PC-3 (cell line): ENCODE data around the gene MICALL1. TPM values are rescaled to one million over a fixed set of nuclear protein-coding genes. Genes with fewer than 3 reads are reported as not detected.

Source experiments
- ATAC-seq: fragments of 200-7000 bp; cut with Tn5 transposase; 2 replicates; pipeline ENCODE4 v1.9.1; 2020; ENCODE audit warnings: mild to moderate bottlenecking, moderate library complexity
- BruUV-seq: library from RNA; stranded (reverse); fragments of 400-500 nt; replicated peaks from 2 replicates; lab custom pipeline; 2021; lab: Mats Ljungman, UMichigan
- CTCF ChIA-PET: fragments of 300-600 bp; sonication (Branson Sonifier 250); formaldehyde crosslinking; loops from one replicate; lab custom pipeline; 2022; ENCODE audit warnings: antibody characterized with exemption; lab: Charles Lee
- POLR2A ChIA-PET: fragments of 300-600 bp; sonication (Branson Sonifier 250); formaldehyde crosslinking; loops from one replicate; lab custom pipeline; 2022; ENCODE audit warnings: antibody characterized with exemption; ENCODE audit not compliant: unreplicated experiment; lab: Charles Lee
- DNase-seq: peaks from one replicate; pipeline ENCODE4 v3.0.0-alpha.2; 2015
- H2AFZ ChIP-seq: fragments of 300-600 bp; sonication (generic); 2 replicates; pipeline ENCODE4 v1.6.0; 2016; ENCODE audit warnings: antibody characterized with exemption, low read length
- H3F3A ChIP-seq: fragments of 300-600 bp; sonication (generic); one replicate; pipeline ENCODE4 v1.6.0; 2017; ENCODE audit warnings: antibody characterized with exemption, low read length, control low read depth, mild to moderate bottlenecking; ENCODE audit not compliant: unreplicated experiment
- H3K27ac ChIP-seq: fragments of 300-600 bp; sonication (generic); 2 replicates; pipeline ENCODE4 v1.5.1; 2016; ENCODE audit warnings: mild to moderate bottlenecking, low read length
- H3K27me3 ChIP-seq: fragments of 300-600 bp; sonication (generic); 2 replicates; pipeline ENCODE4 v1.6.1; 2016; ENCODE audit warnings: low read length, mixed read lengths
- H3K36me3 ChIP-seq: fragments of 300-600 bp; sonication (generic); 2 replicates; pipeline ENCODE4 v1.6.1; 2016; ENCODE audit warnings: low read depth, mixed run types, low read length, mixed read lengths
- H3K4me1 ChIP-seq: fragments of 300-600 bp; sonication (generic); 2 replicates; pipeline ENCODE4 v1.5.1; 2016; ENCODE audit warnings: low read length; ENCODE audit not compliant: insufficient read depth
- H3K4me2 ChIP-seq: fragments of 300-600 bp; sonication (generic); 2 replicates; pipeline ENCODE4 v1.6.0; 2016; ENCODE audit warnings: low read length
- H3K4me3 ChIP-seq: fragments of 300-600 bp; sonication (generic); 2 replicates; pipeline ENCODE4 v1.5.1; 2016; ENCODE audit warnings: mild to moderate bottlenecking, low read length, mixed read lengths
- H3K79me2 ChIP-seq: fragments of 300-600 bp; sonication (generic); 2 replicates; pipeline ENCODE4 v1.6.1; 2017; ENCODE audit warnings: low read length, mixed read lengths
- H3K9ac ChIP-seq: fragments of 300-600 bp; sonication (generic); 2 replicates; pipeline ENCODE4 v1.6.0; 2016; ENCODE audit warnings: mild to moderate bottlenecking, low read length
- H3K9me2 ChIP-seq: fragments of 300-600 bp; sonication (generic); replicated peaks from 2 replicates; pipeline ENCODE4 v1.6.1; 2016; ENCODE audit warnings: mixed run types, low read length, mixed read lengths
- H3K9me3 ChIP-seq: fragments of 300-600 bp; sonication (generic); 2 replicates; pipeline ENCODE4 v1.6.1; 2016; ENCODE audit warnings: low read length, mixed read lengths
- H4K20me1 ChIP-seq: fragments of 300-600 bp; sonication (generic); 2 replicates; pipeline ENCODE4 v1.6.1; 2016; ENCODE audit warnings: low read length, mixed read lengths
- EZH2 ChIP-seq: fragments of 300-600 bp; sonication (generic); IDR thresholded peaks from one replicate; pipeline ENCODE4 v1.6.1; 2017; ENCODE audit warnings: antibody characterized with exemption, mild to moderate bottlenecking, low read length; ENCODE audit not compliant: unreplicated experiment
- EZH2phosphoT487 ChIP-seq: fragments of 300-600 bp; sonication (generic); IDR thresholded peaks from 2 replicates; pipeline ENCODE4 v1.6.1; 2018; ENCODE audit warnings: mild to moderate bottlenecking, antibody characterized with exemption, low read length, borderline replicate concordance
- intact Hi-C: fragments of 100-400 bp; cut with micrococcal nuclease; formaldehyde crosslinking; loops from 2 replicates; pipeline ENCODE4 v1.9.0; 2023
- microRNA-seq: library from miRNA; unstranded; fragments of <30 nt; microRNA quantifications from one replicate; pipeline ENCODE4 v1.1.0, GENCODE V29; 2020; ENCODE audit not compliant: unreplicated experiment
- total RNA-seq: library from RNA; depleted of rRNA; stranded (reverse); fragments of >200 nt; gene quantifications from 2 replicates; pipeline ENCODE4 v1.2.3, GENCODE V29; 2014; rRNA removed
- TF ChIP-seq, protein P1 (sequence below): fragments of 300-600 bp; sonication (generic); conservative IDR thresholded peaks from 2 replicates; pipeline ENCODE4 v1.5.1; 2017; ENCODE audit warnings: antibody characterized with exemption, low read depth, mild to moderate bottlenecking, low read length

The MICALL1 gene
- total RNA-seq, 1 experiment from 2014 or later: 20.1 TPM

DNA sequence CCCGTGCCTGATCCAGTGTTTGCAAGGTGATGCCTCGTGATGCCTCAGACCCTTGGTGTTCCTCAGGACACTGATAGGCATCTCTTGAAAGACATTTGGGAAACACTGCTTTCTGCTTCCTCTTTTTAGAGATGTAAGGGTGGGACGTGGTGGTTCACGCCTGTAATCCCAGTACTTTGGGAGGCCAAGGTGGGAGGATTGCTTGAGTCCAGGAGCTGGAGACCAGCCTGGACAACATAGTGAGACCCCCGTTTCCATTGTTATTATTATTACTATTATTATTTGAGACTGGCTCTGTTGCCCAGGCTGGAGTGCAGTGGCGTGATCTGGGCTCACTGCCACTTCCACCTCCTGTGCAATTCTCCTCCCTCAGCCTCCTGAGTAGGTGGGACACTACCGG is 84.8 kb downstream of the MICALL1 start:
- no TSS peak for BruUV-seq
- TF ChIP-seq EZH2phosphoT487: no peak
- TF ChIP-seq, protein P1, sequence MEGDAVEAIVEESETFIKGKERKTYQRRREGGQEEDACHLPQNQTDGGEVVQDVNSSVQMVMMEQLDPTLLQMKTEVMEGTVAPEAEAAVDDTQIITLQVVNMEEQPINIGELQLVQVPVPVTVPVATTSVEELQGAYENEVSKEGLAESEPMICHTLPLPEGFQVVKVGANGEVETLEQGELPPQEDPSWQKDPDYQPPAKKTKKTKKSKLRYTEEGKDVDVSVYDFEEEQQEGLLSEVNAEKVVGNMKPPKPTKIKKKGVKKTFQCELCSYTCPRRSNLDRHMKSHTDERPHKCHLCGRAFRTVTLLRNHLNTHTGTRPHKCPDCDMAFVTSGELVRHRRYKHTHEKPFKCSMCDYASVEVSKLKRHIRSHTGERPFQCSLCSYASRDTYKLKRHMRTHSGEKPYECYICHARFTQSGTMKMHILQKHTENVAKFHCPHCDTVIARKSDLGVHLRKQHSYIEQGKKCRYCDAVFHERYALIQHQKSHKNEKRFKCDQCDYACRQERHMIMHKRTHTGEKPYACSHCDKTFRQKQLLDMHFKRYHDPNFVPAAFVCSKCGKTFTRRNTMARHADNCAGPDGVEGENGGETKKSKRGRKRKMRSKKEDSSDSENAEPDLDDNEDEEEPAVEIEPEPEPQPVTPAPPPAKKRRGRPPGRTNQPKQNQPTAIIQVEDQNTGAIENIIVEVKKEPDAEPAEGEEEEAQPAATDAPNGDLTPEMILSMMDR: no peak
- no peak for TF ChIP-seq EZH2
- no peaks in the 10 kb centered on the region for H3K9me3 ChIP-seq
- H3K27ac ChIP-seq: no peak overlapping the region
- ChIA-PET CTCF (no interaction called here), POLR2A (no interaction called here)
- H3K4me1 ChIP-seq: no peaks in the 10 kb centered on the region
- H2AFZ ChIP-seq: no peak overlapping the region
- no peak overlapping the region for H3K9ac ChIP-seq
- no peaks in the 10 kb centered on the region for H3F3A ChIP-seq
- ATAC-seq (no peak), DNase-seq (no peak)
- no peaks in the 10 kb centered on the region for H3K36me3 ChIP-seq
- H3K79me2 ChIP-seq: no peaks in the 10 kb centered on the region
- intact Hi-C loops: no loop called here
- H3K9me2 ChIP-seq: no peaks in the 10 kb centered on the region
- H3K4me3 ChIP-seq: no peak overlapping the region
- no peaks in the 10 kb centered on the region for H3K27me3 ChIP-seq
- H3K4me2 ChIP-seq: no peak overlapping the region
- H4K20me1 ChIP-seq: no peaks in the 10 kb centered on the region

DNA sequence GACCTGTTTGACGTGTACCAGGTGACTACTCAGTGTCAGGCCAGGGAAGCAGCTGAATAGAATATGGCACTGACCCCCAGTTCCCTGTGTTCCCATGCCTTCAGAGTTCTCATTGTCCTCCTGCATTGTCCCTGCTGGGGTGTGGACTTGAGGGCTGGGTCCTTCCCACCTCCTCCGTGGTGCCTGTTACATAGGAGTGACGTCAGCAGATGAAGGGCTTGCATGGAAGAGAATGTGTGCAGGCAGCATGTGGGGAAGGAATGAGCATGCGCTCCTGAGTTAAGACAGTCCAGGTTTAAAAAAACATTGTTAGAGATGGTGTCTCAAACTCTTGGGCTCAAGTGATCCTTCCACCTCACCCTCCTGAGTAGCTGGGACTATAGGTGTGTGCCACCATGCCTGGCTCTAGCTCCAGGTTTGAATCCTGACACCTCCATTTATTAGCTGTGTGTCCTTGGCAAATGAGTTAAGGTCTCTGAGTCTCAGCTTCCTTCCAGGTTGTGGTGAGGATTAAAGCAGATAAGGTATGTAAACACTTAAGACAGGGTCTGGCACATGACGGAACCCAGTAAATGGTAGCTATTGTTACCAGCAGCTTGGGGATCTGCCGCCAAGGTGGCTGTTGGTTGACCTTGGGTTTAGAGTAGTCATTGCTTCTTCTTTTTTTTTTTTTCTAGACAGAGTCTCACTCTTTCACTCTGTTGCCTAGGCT is 85.8 kb downstream of the MICALL1 start:
- no TSS peak for BruUV-seq
- Histone ChIP-seq H3K4me1 (no peaks in the 10 kb centered on the region), H3K9me2 (no peaks in the 10 kb centered on the region), H3K27me3 (no peaks in the 10 kb centered on the region), H3K9ac (no peak overlapping the region), H2AFZ (no peak overlapping the region), H4K20me1 (no peaks in the 10 kb centered on the region), H3F3A (no peaks in the 10 kb centered on the region), H3K36me3 (no peaks in the 10 kb centered on the region), H3K4me2 (no peak overlapping the region), H3K4me3 (no peak overlapping the region), H3K27ac (no peak overlapping the region), H3K9me3 (no peaks in the 10 kb centered on the region), H3K79me2 (no peaks in the 10 kb centered on the region)
- ChIA-PET CTCF (no interaction called here), POLR2A (interaction anchor here (0.6 kb wide), 1 partner anchor 17 kb away, joined by 3 read pairs; no protein-coding TSS in a partner anchor)
- intact Hi-C loops: no loop called here
- DNase-seq (no peak), ATAC-seq (no peak)
- no peak for TF ChIP-seq EZH2
- no peak for TF ChIP-seq EZH2phosphoT487
- TF ChIP-seq, protein P1: no peak

Small RNA genes lying within 50 kb of the gene (microRNA-seq; reads per million reads assigned to microRNA genes)
- gene MIR4534 (not detected), gene MIR6820 (4.3 reads per million, percentile 18 among the genes with 10 or more reads in this experiment)

Other genes starting within 250 kb of the MICALL1 start
- gene PDXP, start 247.6 kb upstream of the MICALL1 start, total RNA-seq: 36.9 and 51.3 TPM in 2 replicates
- gene LGALS1, start 230.7 kb upstream of the MICALL1 start, total RNA-seq: 1,612 and 2,325 TPM in 2 replicates
- 32.9 and 45.4 TPM in 2 replicates for gene NOL12, start 220.0 kb upstream of the MICALL1 start, total RNA-seq
- 64.5 and 74.8 TPM in 2 replicates for gene TRIOBP, start 209.2 kb upstream of the MICALL1 start, total RNA-seq
- gene GCAT, start 98.4 kb upstream of the MICALL1 start, total RNA-seq: 26.0 and 33.3 TPM in 2 replicates
- gene GALR3, start 82.9 kb upstream of the MICALL1 start, total RNA-seq: not detected in 2 replicates
- 24.9 and 30.1 TPM in 2 replicates for gene ANKRD54, start 62.0 kb upstream of the MICALL1 start, total RNA-seq
- gene EIF3L, start 56.9 kb upstream of the MICALL1 start, total RNA-seq: 164 and 218 TPM in 2 replicates
- gene C22orf23, start 47.3 kb downstream of the MICALL1 start, total RNA-seq: 0.52 and 0.69 TPM in 2 replicates
- gene POLR2F, start 47.4 kb downstream of the MICALL1 start, total RNA-seq: 177 and 238 TPM in 2 replicates
- 1.1 TPM in 1 of 2 replicates, not detected in the other for gene SOX10, start 78.3 kb downstream of the MICALL1 start, total RNA-seq
- 41.7 and 45.5 TPM in 2 replicates for gene PICK1, start 151.1 kb downstream of the MICALL1 start, total RNA-seq
- not detected in 2 replicates for gene SLC16A8, start 177.9 kb downstream of the MICALL1 start, total RNA-seq
- 0.80 TPM in 1 of 2 replicates, not detected in the other for gene BAIAP2L2, start 204.4 kb downstream of the MICALL1 start, total RNA-seq